ENCODE results near the gene FOXC2.

Gene FOXC2

GRCh38 chr16:86570558-86571529 is 4.2 kb downstream of the FOXC2 start:
- TF ChIP-seq CTCF (IDR thresholded peaks at IDR 0.05; ENCODE audit: extremely low read depth, missing control alignments) = no peak
- no peak for DNase-seq (ENCODE audit: low spot score)

- TF ChIP-seq CTCF (IDR thresholded peaks at IDR 0.05; ENCODE audit: extremely low read depth, missing control alignments) = no peak
- no peak for DNase-seq (ENCODE audit: low spot score)
These were observed 4.9 kb downstream of the FOXC2 start for GRCh38 chr16:86571530-86571915.

GRCh38 chr16:86572041-86572521 is 5.5 kb downstream of the FOXC2 start:
- DNase-seq (ENCODE audit: low spot score) = no peak
- TF ChIP-seq CTCF (IDR thresholded peaks at IDR 0.05; ENCODE audit: extremely low read depth, missing control alignments) = no peak

- DNase-seq (ENCODE audit: low spot score) = no peak
- no peak for TF ChIP-seq CTCF (IDR thresholded peaks at IDR 0.05; ENCODE audit: extremely low read depth, missing control alignments)
These were observed 6.0 kb downstream of the FOXC2 start for GRCh38 chr16:86572606-86573005.

- TF ChIP-seq CTCF (IDR thresholded peaks at IDR 0.05; ENCODE audit: extremely low read depth, missing control alignments) = no peak
- no peak for DNase-seq (ENCODE audit: low spot score)
These were observed 6.6 kb downstream of the FOXC2 start for GRCh38 chr16:86573215-86573614.

- DNase-seq (ENCODE audit: low spot score) = no peak
- no peak for TF ChIP-seq CTCF (IDR thresholded peaks at IDR 0.05; ENCODE audit: extremely low read depth, missing control alignments)
These were observed 7.2 kb downstream of the FOXC2 start for GRCh38 chr16:86573646-86574508.

GRCh38 chr16:86574646-86575045 is 8.0 kb downstream of the FOXC2 start:
- no peak for TF ChIP-seq CTCF (IDR thresholded peaks at IDR 0.05; ENCODE audit: extremely low read depth, missing control alignments)
- DNase-seq (ENCODE audit: low spot score) = no peak
